ENCODE results near the gene NOX5.

- TF ChIP-seq EZH2 (IDR thresholded peaks at IDR 0.05; ENCODE audit: borderline replicate concordance, low read depth, low read length, poor library complexity, severe bottlenecking), result no peak
- TF ChIP-seq CTCF (conservative IDR thresholded peaks at IDR 0.05; ENCODE audit: low read depth, low read length), result peak; percentile 97
Observed at GRCh38 chr15:69058830-69059556, 44.5 kb downstream of the NOX5 start.
